ENCODE data around the gene PRRC2C.
A peak's percentile ranks its signal among the peaks of the same experiment; 100 is the strongest.
"Not testable (repeated sequence)": the region's sequence is repeated elsewhere in the genome, so short reads cannot be mapped to it uniquely, and the experiment has no call there.

The PRRC2C gene

GRCh38 chr1:171588230-171588629 lies 102.9 kb downstream of the PRRC2C start:
- no peak for DNase-seq

- DNase-seq, result no peak
Observed at GRCh38 chr1:171590022-171590421, 104.7 kb downstream of the PRRC2C start.

- DNase-seq, result no peak
Observed at GRCh38 chr1:171595324-171595723, 110.0 kb downstream of the PRRC2C start.

GRCh38 chr1:171596119-171596518 lies 110.8 kb downstream of the PRRC2C start:
- no peak for DNase-seq

- DNase-seq, result no peak
Observed at GRCh38 chr1:171596705-171597104, 111.4 kb downstream of the PRRC2C start.

- DNase-seq, result no peak
Observed at GRCh38 chr1:171597203-171597602, 111.9 kb downstream of the PRRC2C start.

- DNase-seq, result not testable (repeated sequence)
Observed at GRCh38 chr1:171600310-171600709, 115.0 kb downstream of the PRRC2C start.

- no peak for DNase-seq
Observed at GRCh38 chr1:171600862-171601261, 115.5 kb downstream of the PRRC2C start.

- not testable (repeated sequence) for DNase-seq
Observed at GRCh38 chr1:171603042-171603441, 117.7 kb downstream of the PRRC2C start.

GRCh38 chr1:171606402-171606941 lies 121.1 kb downstream of the PRRC2C start:
- DNase-seq, result no peak

- DNase-seq, result no peak
Observed at GRCh38 chr1:171610385-171610784, 125.1 kb downstream of the PRRC2C start.

GRCh38 chr1:171611306-171611705 lies 126.0 kb downstream of the PRRC2C start:
- DNase-seq, result no peak

- DNase-seq, result no peak
Observed at GRCh38 chr1:171613282-171613681, 128.0 kb downstream of the PRRC2C start.

GRCh38 chr1:171615122-171615906 lies 130.0 kb downstream of the PRRC2C start:
- DNase-seq, result not testable (repeated sequence)

GRCh38 chr1:171616586-171616985 lies 131.3 kb downstream of the PRRC2C start:
- no peak for DNase-seq

GRCh38 chr1:171622152-171622462 lies 136.8 kb downstream of the PRRC2C start, which contains the start of gene MYOCOS:
MYOCOS (plus strand) TSS chr1:171622243; CDS start chr1:171623884, 1,641 bp downstream.
- DNase-seq, result no peak

GRCh38 chr1:171623651-171624331 lies 138.5 kb downstream of the PRRC2C start:
- DNase-seq, result no peak

- no peak for DNase-seq
Observed at GRCh38 chr1:171625225-171625624, 139.9 kb downstream of the PRRC2C start.

- DNase-seq, result no peak
Observed at GRCh38 chr1:171627020-171627419, 141.7 kb downstream of the PRRC2C start.

- no peak for DNase-seq
Observed at GRCh38 chr1:171628225-171628624, 142.9 kb downstream of the PRRC2C start.

- DNase-seq, result peak in 1 of 2 experiments; percentile 57
Observed at GRCh38 chr1:171635661-171636060, 150.3 kb downstream of the PRRC2C start.

GRCh38 chr1:171636141-171636540 lies 150.8 kb downstream of the PRRC2C start:
- DNase-seq, result no peak

GRCh38 chr1:171637928-171638576 lies 152.7 kb downstream of the PRRC2C start:
- DNase-seq, result no peak

- no peak for DNase-seq
Observed at GRCh38 chr1:171640225-171640624, 154.9 kb downstream of the PRRC2C start.

All from NCI-H446 (cell line).